ENCODE data around the gene ZCWPW2.

- TF ChIP-seq ZNF644 (tag; IDR thresholded peaks at IDR 0.05; ENCODE audit: low read depth) = no peak
- TF ChIP-seq NRF1 (conservative IDR thresholded peaks at IDR 0.05 in 1 of 2, IDR thresholded peaks at IDR 0.05 in 1 of 2) = no peak
- TF ChIP-seq ZNF407 (IDR thresholded peaks at IDR 0.05; ENCODE audit: low read depth) = no peak
- TF ChIP-seq SRF (CRISPR knock-in tag; IDR thresholded peaks at IDR 0.05) = no peak
These were observed 225.5 kb downstream of the ZCWPW2 start for GRCh38 chr3:28574036-28574435.
